ENCODE measurements around the gene ICAM1. TPM values are rescaled to one million over a fixed set of nuclear protein-coding genes. Genes with fewer than 3 reads are reported as not detected.

ICAM1 gene
- total RNA-seq, 2 donors from 2014 or later = 7.3 to 68.9 TPM

- H3K9me3 ChIP-seq = no peaks in the 10 kb centered on the region
- DNase-seq = peak; percentile 26 to 48 (median 34)
- H3K4me3 ChIP-seq = peak overlapping the region; percentile 68 to 73
- WGBS, 2 donors = 1% methylated on average over 18 to 54 of the region's 70 CpGs
- H3K27ac ChIP-seq = peak overlapping the region; percentile 7 to 79 (median 66)
- TF ChIP-seq POLR2A (IDR thresholded peaks at IDR 0.05) (no peak), CTCF (IDR thresholded peaks at IDR 0.05) (no peak)
- no peaks in the 10 kb centered on the region for H3K36me3 ChIP-seq (replicated peaks in 1 of 2; ENCODE audit: insufficient read depth in 1 of 2, low read depth in 2 of 2)
- intact Hi-C loops (cut with DNase I) = no loop called here
- ATAC-seq = peak; percentile 5
- peaks cover 18% of the 10 kb centered on the region for H3K4me1 ChIP-seq
- H3K27me3 ChIP-seq = no peaks in the 10 kb centered on the region
These were observed 40.6 kb upstream of the ICAM1 start for GRCh38 chr19:10230173-10230860.

GRCh38 chr19:10230861-10231611 is 39.9 kb upstream of the ICAM1 start, which contains the start of gene S1PR2:
S1PR2 (minus strand) TSS chr19:10231331; CDS start chr19:10224905, 6,426 bp downstream.
- DNase-seq (peak; percentile 71 to 76 (median 73)), ATAC-seq (peak; percentile 75)
- intact Hi-C loops (cut with DNase I) = no loop called here
- no peak for TF ChIP-seq CTCF (IDR thresholded peaks at IDR 0.05)
- TF ChIP-seq POLR2A (IDR thresholded peaks at IDR 0.05) = peak in 2 of 3 donors; percentile 45 to 46
- Histone ChIP-seq H3K4me1 (peaks cover 18% of the 10 kb centered on the region), H3K27ac (peak within 1 kb of the TSS; percentile 7 to 79 (median 66)), H3K27me3 (no peaks in the 10 kb centered on the region), H3K4me3 (peak within 1 kb of the TSS; percentile 68 to 73), H3K9me3 (no peaks in the 10 kb centered on the region), H3K36me3 (replicated peaks in 1 of 2; ENCODE audit: insufficient read depth in 1 of 2, low read depth in 2 of 2) (no peaks in the 10 kb centered on the region)
- 1% methylated on average over 55 of the region's 73 CpGs; no CpG with 5 or more reads in 1 of the 2 donors for WGBS, 2 donors

- no peak for ATAC-seq
- 68 to 70% methylated on average over 7 of the region's 8 CpGs for WGBS, 2 donors
- H3K4me1 ChIP-seq = peaks cover 18% of the 10 kb centered on the region
- DNase-seq = no peak
- H3K36me3 ChIP-seq (replicated peaks in 1 of 2; ENCODE audit: insufficient read depth in 1 of 2, low read depth in 2 of 2) = no peaks in the 10 kb centered on the region
- TF ChIP-seq CTCF (IDR thresholded peaks at IDR 0.05) (no peak), POLR2A (IDR thresholded peaks at IDR 0.05) (no peak)
- peak overlapping the region; percentile 68 to 73 for H3K4me3 ChIP-seq
- peak overlapping the region in 3 of 4 donors; percentile 63 to 79 (median 69) for H3K27ac ChIP-seq
- no peaks in the 10 kb centered on the region for H3K9me3 ChIP-seq
- H3K27me3 ChIP-seq = no peaks in the 10 kb centered on the region
- intact Hi-C loops (cut with DNase I) = no loop called here
These were observed 39.2 kb upstream of the ICAM1 start for GRCh38 chr19:10231612-10232228.

- H3K4me1 ChIP-seq = peaks cover 18% of the 10 kb centered on the region
- 64 to 70% methylated on average over 4 of the region's 4 CpGs for WGBS, 2 donors
- DNase-seq = no peak
- H3K27me3 ChIP-seq = no peaks in the 10 kb centered on the region
- no peaks in the 10 kb centered on the region for H3K36me3 ChIP-seq (replicated peaks in 1 of 2; ENCODE audit: insufficient read depth in 1 of 2, low read depth in 2 of 2)
- H3K4me3 ChIP-seq = no peak overlapping the region
- ATAC-seq = no peak
- TF ChIP-seq CTCF (IDR thresholded peaks at IDR 0.05) (no peak), POLR2A (IDR thresholded peaks at IDR 0.05) (no peak)
- H3K27ac ChIP-seq = no peak overlapping the region
- H3K9me3 ChIP-seq = no peaks in the 10 kb centered on the region
- intact Hi-C loops (cut with DNase I) = no loop called here
These were observed 37.0 kb upstream of the ICAM1 start for GRCh38 chr19:10233946-10234345.

All from body of pancreas (tissue), 4 donors.